Spinal cord (tissue), 10 donors: ENCODE measurements around the gene ZBTB16. TPM values are rescaled to one million over a fixed set of nuclear protein-coding genes. Genes with fewer than 3 reads are reported as not detected.

Source experiments
- DNase-seq, 6 donors: peaks; one replicate each; pipeline versions ENCODE4 v3.0.0 to v3.0.0-alpha.2; 2013 to 2015; ENCODE audit warnings: low spot score in 6 of 6, low read depth in 4 of 6
- H3K27ac ChIP-seq: one replicate; pipeline ENCODE4 v1.5.1; 2013; ENCODE audit warnings: low read depth, low read length, control low read depth
- H3K27me3 ChIP-seq: one replicate; pipeline ENCODE4 v1.6.1; 2013; ENCODE audit warnings: low read length; ENCODE audit not compliant: control insufficient read depth, insufficient read depth
- H3K36me3 ChIP-seq: one replicate; pipeline ENCODE4 v1.6.1; 2013; ENCODE audit warnings: low read length; ENCODE audit not compliant: control insufficient read depth, insufficient read depth
- H3K4me1 ChIP-seq: one replicate; pipeline ENCODE4 v1.6.1; 2013; ENCODE audit warnings: low read length; ENCODE audit not compliant: control insufficient read depth, insufficient read depth
- H3K4me3 ChIP-seq: one replicate; pipeline ENCODE4 v1.5.1; 2013; ENCODE audit warnings: low read depth, low read length, control low read depth
- H3K9me3 ChIP-seq: one replicate; pipeline ENCODE4 v1.6.1; 2013; ENCODE audit warnings: low read length; ENCODE audit not compliant: control insufficient read depth, insufficient read depth
- WGBS: methylation state at CpG from one replicate; pipeline ENCODE4 v1.1.5; 2013; ENCODE audit warnings: missing lambda C conversion rate; ENCODE audit not compliant: insufficient coverage; 5-methylcytosine and 5-hydroxymethylcytosine counted together
- polyA plus RNA-seq, 2 donors: library from polyadenylated mRNA; unstranded; fragments of 120-200 nt; gene quantifications; one replicate each; pipeline ENCODE4 v1.2.1, GENCODE V29; 2013; ENCODE audit not compliant: insufficient read length in 2 of 2
- total RNA-seq, 2 donors: library from RNA; depleted of rRNA in 1 of 2; stranded (reverse); fragments of 120-200 nt in 1 of 2; fragments of >200 nt in 1 of 2; gene quantifications; one replicate each; pipeline versions ENCODE4 v1.2.3 to v1.2.4, GENCODE V29; 2013 to 2014
- donor health status: healthy.

Gene ZBTB16
- total and polyA plus RNA-seq, 4 donors: 4.5 to 17.9 (median 9.2) TPM

- Histone ChIP-seq H3K4me1 (peaks cover 19% of the 10 kb centered on the region), H3K4me3 (no peak overlapping the region), H3K27me3 (no peaks in the 10 kb centered on the region), H3K9me3 (no peaks in the 10 kb centered on the region), H3K36me3 (peaks cover 5% of the 10 kb centered on the region), H3K27ac (no peak overlapping the region)
- DNase-seq: no peak
- WGBS: 95% methylated on average over 12 of the region's 15 CpGs
Measured at GRCh38 chr11:114242032-114242431, 182.5 kb downstream of the ZBTB16 start.

GRCh38 chr11:114243461-114244372, 184.2 kb downstream of the ZBTB16 start:
- Histone ChIP-seq H3K4me1 (peaks cover 14% of the 10 kb centered on the region), H3K9me3 (no peaks in the 10 kb centered on the region), H3K4me3 (no peak overlapping the region), H3K27ac (no peak overlapping the region), H3K27me3 (no peaks in the 10 kb centered on the region), H3K36me3 (peaks cover 5% of the 10 kb centered on the region)
- peak in 2 of 6 donors; percentile 79 to 87 for DNase-seq
- 63% methylated on average over 10 of the region's 14 CpGs for WGBS

GRCh38 chr11:114244726-114245394, 185.3 kb downstream of the ZBTB16 start:
- Histone ChIP-seq H3K36me3 (peaks cover 5% of the 10 kb centered on the region), H3K4me1 (peaks cover 14% of the 10 kb centered on the region), H3K4me3 (no peak overlapping the region), H3K27ac (no peak overlapping the region), H3K27me3 (no peaks in the 10 kb centered on the region), H3K9me3 (no peaks in the 10 kb centered on the region)
- 59% methylated on average over 9 of the region's 18 CpGs for WGBS
- peak in 1 of 6 donors; percentile 62 for DNase-seq

- DNase-seq: no peak
- peaks cover 15% of the 10 kb centered on the region for H3K4me1 ChIP-seq
- peaks cover 18% of the 10 kb centered on the region for H3K36me3 ChIP-seq
- no peaks in the 10 kb centered on the region for H3K9me3 ChIP-seq
- no peak overlapping the region for H3K27ac ChIP-seq
- WGBS: 94% methylated on average over 4 of the region's 8 CpGs
- H3K4me3 ChIP-seq: no peak overlapping the region
- H3K27me3 ChIP-seq: no peaks in the 10 kb centered on the region
Measured at GRCh38 chr11:114246321-114247069, 187.0 kb downstream of the ZBTB16 start.

GRCh38 chr11:114247070-114247789, 187.7 kb downstream of the ZBTB16 start:
- Histone ChIP-seq H3K36me3 (peaks cover 17% of the 10 kb centered on the region), H3K4me1 (peaks cover 20% of the 10 kb centered on the region)

GRCh38 chr11:114250180-114250579, 190.7 kb downstream of the ZBTB16 start:
- Histone ChIP-seq H3K36me3 (peaks cover 16% of the 10 kb centered on the region), H3K9me3 (no peaks in the 10 kb centered on the region), H3K27me3 (peaks cover 2% of the 10 kb centered on the region), H3K27ac (no peak overlapping the region), H3K4me1 (peaks cover 8% of the 10 kb centered on the region), H3K4me3 (no peak overlapping the region)
- 94% methylated on average over 16 of the region's 17 CpGs for WGBS
- no peak for DNase-seq

More at GRCh38 chr11:114247070-114247789, 187.7 kb downstream of the ZBTB16 start:
- Histone ChIP-seq H3K9me3 (no peaks in the 10 kb centered on the region), H3K4me3 (no peak overlapping the region), H3K27me3 (peaks cover 2% of the 10 kb centered on the region), H3K27ac (no peak overlapping the region)
- 92% methylated on average over 9 of the region's 11 CpGs for WGBS
- no peak for DNase-seq

- peaks cover 16% of the 10 kb centered on the region for H3K36me3 ChIP-seq
- peak in 2 of 6 donors; percentile 33 to 47 for DNase-seq
- H3K27ac ChIP-seq: no peak overlapping the region
- no peak overlapping the region for H3K4me3 ChIP-seq
- 75% methylated on average over 11 of the region's 14 CpGs for WGBS
- peaks cover 2% of the 10 kb centered on the region for H3K27me3 ChIP-seq
- H3K4me1 ChIP-seq: peaks cover 5% of the 10 kb centered on the region
- no peaks in the 10 kb centered on the region for H3K9me3 ChIP-seq
Measured at GRCh38 chr11:114250993-114251814, 191.7 kb downstream of the ZBTB16 start.

- Histone ChIP-seq H3K4me1 (peaks cover 8% of the 10 kb centered on the region), H3K9me3 (no peaks in the 10 kb centered on the region), H3K36me3 (peaks cover 16% of the 10 kb centered on the region), H3K27me3 (peaks cover 2% of the 10 kb centered on the region), H3K27ac (no peak overlapping the region), H3K4me3 (no peak overlapping the region)
- 76% methylated on average over 7 of the region's 9 CpGs for WGBS
- no peak for DNase-seq
Measured at GRCh38 chr11:114251815-114252337, 192.4 kb downstream of the ZBTB16 start.
